ENCODE data around the gene OGFRL1.

DNA sequence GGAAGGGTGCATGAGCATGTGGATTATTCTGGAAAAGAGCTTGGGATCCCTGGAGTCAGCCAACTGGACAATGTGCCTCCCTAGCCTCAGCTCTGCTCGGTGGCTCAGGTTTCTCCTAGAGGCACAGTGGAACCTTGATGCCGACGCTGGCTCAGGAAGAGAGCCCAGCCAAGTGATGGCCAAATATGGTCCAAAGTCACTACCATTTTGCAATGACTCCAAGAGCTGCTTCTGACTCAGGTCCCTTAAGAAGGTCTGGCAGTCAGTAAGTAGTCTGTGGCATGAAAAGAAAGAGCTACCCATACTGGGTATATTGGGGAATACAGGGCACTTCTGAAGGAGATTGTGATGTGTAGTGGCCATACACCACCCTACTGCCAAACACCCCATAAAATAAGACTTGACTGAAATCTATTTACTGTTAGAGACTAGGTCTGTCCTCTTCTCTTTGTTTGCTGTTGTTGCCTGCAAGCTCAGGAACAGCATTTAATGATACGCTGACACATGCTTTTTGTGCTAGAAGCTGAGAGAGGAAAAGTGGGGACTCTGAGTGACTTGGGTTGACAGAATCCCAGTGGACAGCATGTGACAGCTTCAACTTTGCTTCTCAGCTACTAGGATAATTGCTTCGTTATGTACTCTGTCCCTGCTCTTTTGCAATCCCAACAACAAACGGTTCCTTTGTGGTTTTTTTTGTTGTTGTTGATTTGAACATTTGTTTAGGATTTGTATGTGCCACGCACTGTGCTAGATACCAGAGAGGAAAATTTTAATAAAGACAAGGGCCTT is 30.3 kb upstream of the OGFRL1 start:
- TF ChIP-seq, protein P1, sequence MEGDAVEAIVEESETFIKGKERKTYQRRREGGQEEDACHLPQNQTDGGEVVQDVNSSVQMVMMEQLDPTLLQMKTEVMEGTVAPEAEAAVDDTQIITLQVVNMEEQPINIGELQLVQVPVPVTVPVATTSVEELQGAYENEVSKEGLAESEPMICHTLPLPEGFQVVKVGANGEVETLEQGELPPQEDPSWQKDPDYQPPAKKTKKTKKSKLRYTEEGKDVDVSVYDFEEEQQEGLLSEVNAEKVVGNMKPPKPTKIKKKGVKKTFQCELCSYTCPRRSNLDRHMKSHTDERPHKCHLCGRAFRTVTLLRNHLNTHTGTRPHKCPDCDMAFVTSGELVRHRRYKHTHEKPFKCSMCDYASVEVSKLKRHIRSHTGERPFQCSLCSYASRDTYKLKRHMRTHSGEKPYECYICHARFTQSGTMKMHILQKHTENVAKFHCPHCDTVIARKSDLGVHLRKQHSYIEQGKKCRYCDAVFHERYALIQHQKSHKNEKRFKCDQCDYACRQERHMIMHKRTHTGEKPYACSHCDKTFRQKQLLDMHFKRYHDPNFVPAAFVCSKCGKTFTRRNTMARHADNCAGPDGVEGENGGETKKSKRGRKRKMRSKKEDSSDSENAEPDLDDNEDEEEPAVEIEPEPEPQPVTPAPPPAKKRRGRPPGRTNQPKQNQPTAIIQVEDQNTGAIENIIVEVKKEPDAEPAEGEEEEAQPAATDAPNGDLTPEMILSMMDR (IDR thresholded peaks at IDR 0.05; ENCODE audit: insufficient read depth, low read length, poor library complexity, severe bottlenecking) = no peak
- no peak for TF ChIP-seq EZH2phosphoT487 (conservative IDR thresholded peaks at IDR 0.05; ENCODE audit: low read length)

All from SU-DHL-6 (cell line).